GM21360 (cell line): ENCODE measurements around the gene PDCL2.
A peak's percentile ranks its signal among the peaks of the same experiment; 100 is the strongest.
"Not testable (repeated sequence)": the region's sequence is repeated elsewhere in the genome, so short reads cannot be mapped to it uniquely, and the experiment has no call there.

Source experiments
- ATAC-seq: cut with Tn5 transposase; IDR thresholded peaks from one replicate; pipeline ENCODE4 v1.9.1; 2021; ENCODE audit warnings: mild to moderate bottlenecking, moderate library complexity; ENCODE audit not compliant: unreplicated experiment

PDCL2 gene

GRCh38 chr4:55598641-55599040 lies 6.6 kb upstream of the PDCL2 start:
- ATAC-seq = no peak

GRCh38 chr4:55588160-55588559 lies 3.9 kb downstream of the PDCL2 start:
- no peak for ATAC-seq

GRCh38 chr4:55582773-55583172 lies 9.3 kb downstream of the PDCL2 start:
- not testable (repeated sequence) for ATAC-seq

- ATAC-seq = no peak
Observed at GRCh38 chr4:55578341-55579010, 13.6 kb downstream of the PDCL2 start.

- ATAC-seq = no peak
Observed at GRCh38 chr4:55575513-55575912, 16.5 kb downstream of the PDCL2 start.

GRCh38 chr4:55574252-55574651 lies 17.8 kb downstream of the PDCL2 start:
- no peak for ATAC-seq

- no peak for ATAC-seq
Observed at GRCh38 chr4:55571806-55572205, 20.2 kb downstream of the PDCL2 start.

- peak; percentile 57 for ATAC-seq
Observed at GRCh38 chr4:55568905-55569504, 23.0 kb downstream of the PDCL2 start.

GRCh38 chr4:55561889-55562288 lies 30.2 kb downstream of the PDCL2 start:
- peak; percentile 100 for ATAC-seq

GRCh38 chr4:55560096-55560495 lies 31.9 kb downstream of the PDCL2 start:
- ATAC-seq = no peak

- no peak for ATAC-seq
Observed at GRCh38 chr4:55554453-55555030, 37.5 kb downstream of the PDCL2 start.

GRCh38 chr4:55553441-55554201 lies 38.4 kb downstream of the PDCL2 start:
- ATAC-seq = no peak

GRCh38 chr4:55551964-55552363 lies 40.1 kb downstream of the PDCL2 start:
- ATAC-seq = not testable (repeated sequence)

GRCh38 chr4:55549888-55550287 lies 42.2 kb downstream of the PDCL2 start:
- ATAC-seq = no peak

- no peak for ATAC-seq
Observed at GRCh38 chr4:55547918-55548317, 44.1 kb downstream of the PDCL2 start.

GRCh38 chr4:55547466-55547770 lies 44.6 kb downstream of the PDCL2 start:
- ATAC-seq = no peak

GRCh38 chr4:55546756-55547465 lies 45.1 kb downstream of the PDCL2 start, which contains the start of gene CLOCK:
Gene CLOCK, minus strand, starts transcription at chr4:55546909. Its CDS starts 64,124 bp downstream, at chr4:55482785.
- peak; percentile 61 for ATAC-seq

GRCh38 chr4:55546506-55546755 lies 45.6 kb downstream of the PDCL2 start:
- ATAC-seq = no peak

- peak; percentile 39 for ATAC-seq
Observed at GRCh38 chr4:55545641-55546505, 46.2 kb downstream of the PDCL2 start.

GRCh38 chr4:55545151-55545550 lies 46.9 kb downstream of the PDCL2 start:
- no peak for ATAC-seq
